Measurements from ENCODE around the gene THAP7. TPM values are rescaled to one million over a fixed set of nuclear protein-coding genes. Genes with fewer than 3 reads are reported as not detected.
"Not testable (repeated sequence)": the region's sequence is repeated elsewhere in the genome, so short reads cannot be mapped to it uniquely, and the experiment has no call there.

THAP7 gene, protein sequence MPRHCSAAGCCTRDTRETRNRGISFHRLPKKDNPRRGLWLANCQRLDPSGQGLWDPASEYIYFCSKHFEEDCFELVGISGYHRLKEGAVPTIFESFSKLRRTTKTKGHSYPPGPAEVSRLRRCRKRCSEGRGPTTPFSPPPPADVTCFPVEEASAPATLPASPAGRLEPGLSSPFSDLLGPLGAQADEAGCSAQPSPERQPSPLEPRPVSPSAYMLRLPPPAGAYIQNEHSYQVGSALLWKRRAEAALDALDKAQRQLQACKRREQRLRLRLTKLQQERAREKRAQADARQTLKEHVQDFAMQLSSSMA
- total RNA-seq = 19.4 TPM
- long read RNA-seq, transcript THAP7-208 (3 exons, 1,957 nt) = minor isoform, 7 of 40 reads
- long read RNA-seq, transcript THAP7-204 (2 exons, 1,809 nt) = major isoform, 22 of 40 reads
- long read RNA-seq, partial matches to known transcripts = 0 of 40 reads
- long read RNA-seq, other reads (novel, unspliced or antisense) = 4 of 40 reads

DNA sequence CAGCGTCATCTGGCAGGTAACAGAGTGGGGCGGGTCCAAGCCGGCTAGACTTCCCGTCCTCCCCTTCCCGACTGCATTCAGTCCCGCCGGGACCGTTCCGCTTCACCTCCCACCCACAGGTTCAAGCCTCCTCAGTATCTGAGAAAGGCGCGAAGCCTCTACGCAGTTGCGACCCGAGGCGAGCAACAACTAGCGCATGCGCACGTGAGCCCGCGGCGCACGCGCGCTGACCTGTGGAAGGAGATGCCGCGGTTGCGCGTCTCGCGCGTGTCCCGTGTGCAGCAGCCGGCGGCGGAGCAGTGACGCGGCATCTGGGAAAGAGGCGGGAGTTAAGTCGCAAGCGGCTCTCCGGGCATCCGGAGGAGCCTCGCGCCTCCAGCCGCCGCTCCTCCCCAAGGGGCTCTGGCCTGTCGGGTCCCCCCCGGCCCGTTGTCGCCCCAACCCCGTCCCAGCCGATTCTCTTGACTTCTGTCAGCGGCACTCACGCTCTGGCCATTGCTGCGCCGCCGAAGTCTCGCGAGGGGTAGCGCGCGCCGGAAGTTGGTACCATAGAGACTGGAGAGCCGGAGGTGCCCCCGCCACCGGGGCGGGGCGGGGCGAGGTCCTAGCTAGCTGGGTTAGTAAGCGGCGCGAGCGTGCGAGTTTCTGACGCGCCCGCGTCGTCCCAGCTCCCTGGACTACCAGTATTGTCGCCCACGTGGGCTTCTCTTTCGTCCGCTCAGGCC lies at the start of gene THAP7:
Gene THAP7, minus strand, starts transcription at position 518 of the 725 bp plus-strand sequence. Its CDS starts 207 bp downstream, at position 311.
- ATAC-seq (ENCODE audit: poor library complexity) (peak; percentile 97), DNase-seq (peak; percentile 99)
- intact Hi-C loops (cut with DNase I) = no loop called here

DNA sequence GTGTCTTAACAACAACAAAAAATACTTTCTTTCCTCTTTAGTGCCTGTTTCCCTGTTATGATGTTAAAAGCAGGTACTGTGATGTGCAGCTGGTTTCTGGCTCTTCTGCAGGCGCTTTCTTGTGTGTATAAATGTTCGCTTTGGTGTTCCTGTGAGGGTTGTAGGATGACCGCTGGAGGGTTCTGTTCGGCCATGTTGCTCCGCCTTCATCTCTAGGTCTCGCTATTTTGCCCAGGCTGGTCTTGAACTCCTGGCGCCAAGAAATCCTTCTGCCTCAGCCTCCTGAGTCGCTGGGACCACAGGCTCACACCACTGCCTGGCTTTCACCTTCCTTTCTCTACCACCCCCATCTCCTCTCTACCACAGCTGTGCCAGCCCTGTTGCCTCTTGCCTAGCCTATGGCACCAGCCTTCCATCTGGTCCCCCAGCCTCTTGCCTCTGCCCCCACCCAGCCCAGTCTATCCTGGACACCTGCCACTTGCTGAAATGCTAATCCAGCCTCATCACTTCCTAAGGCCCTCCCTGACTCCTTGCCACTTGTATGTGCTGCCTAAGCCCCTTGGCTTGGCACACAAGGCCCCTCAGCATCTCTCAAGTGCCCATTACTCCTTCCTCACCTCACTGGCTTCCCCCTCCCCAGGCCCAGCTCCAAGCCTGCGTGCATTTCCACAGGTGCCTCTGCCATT lies 49.4 kb upstream of the THAP7 start:
- no peak for ATAC-seq (ENCODE audit: poor library complexity)
- DNase-seq = no peak
- intact Hi-C loops (cut with DNase I) = no loop called here

DNA sequence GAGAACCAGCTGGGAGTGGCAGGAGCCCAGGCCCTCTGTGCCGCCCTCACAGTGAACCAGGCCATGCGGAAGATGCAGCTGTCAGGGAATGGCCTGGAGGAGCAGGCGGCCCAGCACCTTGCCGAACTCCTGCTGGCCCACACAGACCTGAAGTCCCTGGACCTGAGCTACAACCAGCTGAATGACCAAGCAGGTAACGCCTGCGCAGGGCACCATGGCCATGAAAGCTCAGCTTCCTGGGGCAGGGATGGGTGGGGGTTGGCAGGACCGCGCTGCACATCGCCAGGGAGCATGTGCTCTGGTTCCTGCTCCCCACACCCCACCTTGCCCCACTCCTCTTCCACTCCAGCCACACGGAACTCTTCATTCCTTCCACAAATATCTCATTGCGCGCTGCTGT lies 47.0 kb upstream of the THAP7 start:
- DNase-seq; ATAC-seq (ENCODE audit: poor library complexity); intact Hi-C loops (cut with DNase I): not testable (repeated sequence)

DNA sequence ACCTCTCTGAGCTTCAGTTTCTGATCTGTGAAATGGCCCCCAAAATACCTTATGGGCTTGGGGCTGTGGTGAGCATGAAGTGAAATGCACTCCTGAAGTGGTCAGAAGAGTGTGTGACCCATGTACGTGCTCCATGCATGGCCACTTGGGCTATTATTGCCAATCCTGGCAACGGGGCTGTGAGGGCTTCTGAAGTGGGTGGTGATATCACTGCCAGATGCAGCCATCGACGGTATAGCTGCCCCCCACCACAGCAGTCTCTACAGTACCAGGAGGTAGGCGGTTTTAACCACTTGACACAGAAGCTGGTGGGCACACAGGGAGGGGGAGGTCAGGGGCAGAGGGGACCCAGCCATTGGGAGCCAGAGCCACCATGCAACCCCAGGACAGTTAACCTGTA lies 46.5 kb upstream of the THAP7 start:
- intact Hi-C loops (cut with DNase I); ATAC-seq (ENCODE audit: poor library complexity); DNase-seq: not testable (repeated sequence)

DNA sequence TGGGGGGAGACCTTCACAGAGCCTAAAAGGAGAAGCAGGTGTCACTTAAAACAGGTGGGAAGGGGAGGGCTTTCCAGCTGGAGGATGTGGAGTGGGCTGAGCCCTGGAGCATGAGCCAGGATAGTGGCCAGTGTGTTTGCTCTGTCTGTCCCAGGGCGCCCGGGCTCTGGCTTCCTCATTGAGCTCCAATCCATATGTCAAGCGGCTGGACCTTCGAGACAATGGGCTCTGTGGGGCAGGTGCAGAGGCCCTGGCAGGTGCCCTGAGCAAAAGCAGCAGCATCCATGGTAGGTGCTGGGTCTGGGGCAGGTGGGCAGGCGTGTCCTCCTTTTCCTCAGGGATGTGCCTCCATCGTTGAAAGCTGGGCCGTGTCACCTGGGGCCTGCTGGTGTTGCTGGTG lies 45.8 kb upstream of the THAP7 start:
- intact Hi-C loops (cut with DNase I) = no loop called here
- ATAC-seq (ENCODE audit: poor library complexity) (no peak), DNase-seq (no peak)

DNA sequence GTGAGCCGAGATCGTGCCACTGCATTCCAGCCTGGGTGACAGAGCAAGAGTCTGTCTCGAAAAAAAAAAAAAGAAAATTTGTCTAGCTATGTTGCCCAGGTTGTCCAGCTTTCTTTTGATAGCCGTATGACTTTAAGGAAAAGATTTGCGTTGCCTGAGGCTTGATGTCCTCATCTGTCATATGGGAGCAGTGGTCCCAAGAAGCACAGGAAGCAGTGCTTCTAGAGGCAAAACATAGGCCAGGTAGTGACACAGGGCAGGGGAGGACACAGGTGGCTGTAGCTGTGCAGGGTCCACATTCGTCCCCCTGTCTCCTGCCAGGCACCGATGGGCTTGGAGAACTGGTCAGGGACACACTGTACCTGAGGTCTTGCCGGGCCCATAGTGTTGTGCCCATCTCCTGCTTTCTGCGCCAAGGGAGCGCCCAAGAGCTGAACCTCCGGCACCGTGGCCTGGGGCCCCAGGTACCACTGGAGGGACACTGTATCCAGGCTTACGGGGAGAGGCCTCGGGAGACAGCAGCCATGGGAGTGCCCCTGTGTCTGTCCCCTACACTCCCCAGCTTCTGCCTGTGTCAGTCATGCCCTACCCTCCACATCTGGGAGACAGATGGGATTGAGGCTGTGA lies 45.2 kb upstream of the THAP7 start:
- no peak for ATAC-seq (ENCODE audit: poor library complexity)
- intact Hi-C loops (cut with DNase I) = no loop called here
- DNase-seq = no peak

DNA sequence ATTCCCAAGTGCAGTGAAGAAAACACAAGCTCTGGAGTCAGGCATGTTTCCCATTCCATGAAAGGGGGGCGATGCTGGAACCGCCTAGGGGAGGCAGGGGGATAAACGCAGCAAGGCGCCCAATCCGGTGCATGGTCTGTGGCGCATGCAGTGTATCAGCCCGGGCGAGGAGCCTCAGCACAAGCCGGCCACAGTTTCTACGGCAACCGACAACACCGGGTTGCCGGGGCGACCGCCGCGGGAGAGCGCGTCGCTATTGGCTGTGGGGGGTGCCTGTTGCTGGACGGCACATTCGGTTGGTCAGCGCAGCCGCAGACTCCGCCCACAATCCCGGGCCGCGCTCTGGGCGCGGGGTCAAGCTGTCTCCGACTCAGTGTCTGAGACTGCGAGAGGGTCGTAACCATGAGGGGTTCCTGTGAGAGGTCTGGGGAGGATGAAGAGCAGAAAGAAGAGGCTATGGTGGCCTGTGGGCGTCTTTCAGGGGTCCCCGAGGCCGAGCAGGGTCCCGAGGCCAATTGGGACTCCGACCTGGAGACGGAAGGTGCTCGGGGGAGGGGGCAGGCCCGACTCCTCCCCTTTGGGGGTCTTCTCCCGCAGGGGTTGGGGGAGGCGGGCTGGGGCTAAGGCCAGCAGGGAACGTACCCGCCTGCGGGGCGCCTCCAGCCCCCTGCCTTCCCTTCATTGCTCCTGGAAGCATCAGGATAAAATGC lies 43.8 kb upstream of the THAP7 start, which contains the start of gene LRRC74B:
Gene LRRC74B, plus strand, starts transcription at position 362 of the 710 bp plus-strand sequence. Its CDS starts 41 bp downstream, at position 403.
- DNase-seq (peak; percentile 94), ATAC-seq (ENCODE audit: poor library complexity) (peak; percentile 98)
- intact Hi-C loops (cut with DNase I) = no loop called here

DNA sequence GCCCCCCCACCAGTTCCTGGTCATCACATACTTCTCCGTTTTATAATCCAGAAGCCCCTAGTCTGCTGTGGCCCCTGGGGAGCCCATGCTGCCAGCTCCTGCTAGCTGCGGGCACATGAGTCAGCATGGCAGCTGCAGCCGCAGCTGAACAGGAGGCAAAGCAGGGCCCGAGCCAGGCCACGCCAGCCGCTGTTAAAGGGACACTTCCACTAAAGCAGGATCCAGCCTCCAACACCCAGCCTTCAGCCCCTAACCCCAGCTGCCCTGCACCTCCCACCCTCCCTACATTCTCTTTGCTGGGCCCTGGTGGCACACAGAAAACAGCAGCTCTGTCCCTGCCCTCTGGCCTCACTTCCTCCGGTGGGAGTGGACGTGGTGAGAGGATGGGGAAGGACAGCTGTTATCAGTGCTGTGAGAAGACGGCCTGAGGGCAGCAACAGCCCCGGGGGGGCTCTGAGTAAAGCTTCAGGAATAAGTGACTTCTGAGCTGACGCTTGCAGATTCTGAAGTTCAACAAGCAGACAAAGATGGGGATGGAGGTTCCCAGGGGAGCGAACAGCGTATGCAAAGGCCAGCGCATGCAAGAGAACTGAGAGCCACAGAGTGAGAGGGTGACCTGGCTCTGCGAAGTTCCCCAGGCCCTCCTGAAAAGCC lies 43.1 kb upstream of the THAP7 start:
- intact Hi-C loops (cut with DNase I) = no loop called here
- ATAC-seq (ENCODE audit: poor library complexity) (peak; percentile 64), DNase-seq (no peak)

DNA sequence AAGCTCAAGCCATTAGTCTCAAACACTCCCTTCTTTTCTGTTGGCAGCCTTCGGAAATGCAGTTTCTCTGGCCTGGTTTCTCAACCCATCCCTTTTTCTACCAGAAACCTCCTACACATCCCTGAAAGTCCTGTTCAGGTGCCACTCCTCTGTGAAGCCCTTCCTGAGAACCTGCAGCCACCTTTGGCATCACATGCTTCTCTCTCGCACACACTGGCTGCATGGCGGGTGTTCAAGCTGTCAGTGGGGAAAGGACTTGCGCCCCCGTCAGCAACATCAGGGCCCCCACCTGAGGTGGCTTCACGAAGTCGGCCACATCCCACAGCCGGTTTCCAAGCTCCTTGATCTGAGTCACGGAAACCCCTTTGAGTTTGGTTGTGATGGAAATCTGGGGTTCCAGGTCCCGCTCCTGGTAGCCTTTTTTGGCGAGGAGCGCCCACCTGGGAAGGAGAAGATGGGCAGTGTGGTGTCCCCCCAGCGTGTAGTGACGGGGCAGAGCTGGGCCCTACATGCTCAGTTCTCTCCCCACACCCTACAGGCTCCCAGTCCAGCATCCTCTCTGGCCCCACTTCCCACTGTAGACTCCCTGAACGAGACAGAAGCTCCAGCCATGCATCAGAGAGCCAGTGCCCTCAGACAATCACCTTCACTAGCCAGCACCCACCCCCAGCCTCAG lies 42.1 kb upstream of the THAP7 start:
- DNase-seq (no peak), ATAC-seq (ENCODE audit: poor library complexity) (no peak)
- intact Hi-C loops (cut with DNase I) = no loop called here

DNA sequence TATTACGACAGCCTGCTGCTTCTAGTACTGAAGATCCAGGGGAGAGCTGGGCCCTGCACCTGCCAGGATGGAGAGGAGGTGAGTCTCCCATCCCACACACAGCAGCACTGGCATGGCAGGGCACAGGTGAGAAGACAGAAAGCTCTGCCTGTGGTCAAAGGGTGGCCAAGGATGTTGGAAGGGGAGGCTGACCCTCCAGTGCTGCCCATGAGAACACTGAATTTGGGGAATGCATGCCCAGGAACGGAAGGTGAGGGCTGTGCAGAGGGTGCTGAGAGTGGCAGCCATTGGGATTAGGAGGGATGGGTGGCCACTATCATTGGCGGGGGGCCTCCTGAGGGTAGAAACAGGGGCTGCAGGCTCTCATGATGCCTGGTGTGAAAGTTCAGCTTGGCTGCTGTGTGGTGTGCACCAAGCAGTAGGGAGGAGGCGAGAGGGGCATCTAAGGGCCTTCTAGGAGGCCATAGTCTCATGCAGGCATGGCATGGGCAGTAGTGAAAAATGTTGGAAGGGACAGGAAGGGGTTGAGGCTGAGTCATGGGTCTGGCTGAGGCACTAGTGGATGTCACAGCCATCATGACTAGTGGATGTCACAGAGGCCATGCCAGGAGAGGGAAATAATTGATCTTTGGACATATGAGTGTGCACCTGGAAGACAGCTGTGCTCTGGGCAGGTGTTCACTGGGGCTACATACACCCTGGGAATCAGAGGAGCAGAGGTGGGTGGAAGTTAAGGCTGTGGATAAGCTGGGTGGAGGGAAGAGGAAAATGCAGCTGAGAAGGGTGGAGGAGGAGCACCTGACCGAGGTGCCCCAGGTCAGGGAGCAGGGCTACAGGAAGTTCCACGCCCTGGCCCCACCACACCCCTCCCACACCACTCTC lies 41.3 kb upstream of the THAP7 start:
- ATAC-seq (ENCODE audit: poor library complexity) (no peak), DNase-seq (no peak)
- intact Hi-C loops (cut with DNase I) = no loop called here

DNA sequence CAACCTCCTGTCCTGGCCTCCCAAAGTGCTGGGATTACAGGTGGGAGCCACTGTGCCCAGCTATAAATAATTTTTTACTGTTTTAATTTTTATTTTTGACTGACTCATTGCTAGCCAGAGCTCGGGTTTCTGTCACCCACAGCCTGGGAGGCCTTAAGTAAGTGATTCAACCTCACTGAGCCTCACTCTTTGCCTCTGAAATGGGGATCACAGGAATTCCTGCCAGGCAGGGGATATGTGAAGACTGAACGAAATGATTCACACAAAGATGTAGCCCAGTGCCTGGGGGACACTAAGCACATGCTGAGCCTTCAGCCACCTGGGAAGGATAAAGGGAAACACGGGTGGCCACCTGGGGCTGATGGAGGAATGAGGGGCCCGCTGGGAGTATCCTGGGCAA lies 40.0 kb upstream of the THAP7 start:
- intact Hi-C loops (cut with DNase I) = no loop called here
- no peak for DNase-seq

DNA sequence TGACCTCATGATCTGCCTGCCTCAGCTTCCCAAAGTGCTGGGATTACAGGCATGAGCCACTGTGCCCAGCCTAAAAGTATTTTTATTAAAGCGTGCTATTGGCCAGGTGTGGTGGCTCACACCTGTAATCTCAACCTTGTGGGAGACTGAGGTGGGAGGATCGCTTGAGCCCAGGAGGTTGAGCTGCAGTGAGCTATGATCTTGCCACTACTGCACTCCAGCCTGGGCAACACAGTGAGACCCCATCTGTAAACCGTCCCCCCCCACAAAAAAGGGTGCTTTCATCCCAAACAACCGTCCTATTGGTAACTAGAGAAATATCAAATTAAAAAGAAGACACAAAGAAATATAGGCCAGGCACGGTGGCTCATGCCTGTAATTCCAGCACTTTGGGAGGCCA lies 37.2 kb upstream of the THAP7 start:
- ATAC-seq (ENCODE audit: poor library complexity); DNase-seq; intact Hi-C loops (cut with DNase I): not testable (repeated sequence)

More for the DNA sequence above, 40.0 kb upstream of the THAP7 start:
- no peak for ATAC-seq (ENCODE audit: poor library complexity)

DNA sequence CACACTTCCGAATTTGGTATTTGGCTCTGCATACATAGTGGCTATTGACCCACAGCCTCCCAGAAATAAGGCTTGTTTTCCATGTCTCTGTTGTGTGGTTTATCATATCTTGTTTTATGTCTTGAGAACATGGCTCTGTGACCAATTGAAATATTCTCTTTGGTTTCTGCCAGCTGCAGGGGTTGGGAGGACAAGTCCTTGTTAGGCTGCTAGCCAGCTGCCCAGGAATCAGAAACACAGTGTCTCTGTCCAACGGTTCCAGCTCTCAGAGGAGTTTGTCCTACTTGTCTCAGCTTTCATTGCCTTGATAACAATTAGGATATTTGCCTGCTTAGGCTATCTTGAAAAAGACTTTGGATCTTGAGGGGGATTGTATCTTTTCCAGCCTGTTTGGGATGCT lies 36.5 kb upstream of the THAP7 start:
- peak; percentile 85 for ATAC-seq (ENCODE audit: poor library complexity)
- intact Hi-C loops (cut with DNase I) = no loop called here
- no peak for DNase-seq

DNA sequence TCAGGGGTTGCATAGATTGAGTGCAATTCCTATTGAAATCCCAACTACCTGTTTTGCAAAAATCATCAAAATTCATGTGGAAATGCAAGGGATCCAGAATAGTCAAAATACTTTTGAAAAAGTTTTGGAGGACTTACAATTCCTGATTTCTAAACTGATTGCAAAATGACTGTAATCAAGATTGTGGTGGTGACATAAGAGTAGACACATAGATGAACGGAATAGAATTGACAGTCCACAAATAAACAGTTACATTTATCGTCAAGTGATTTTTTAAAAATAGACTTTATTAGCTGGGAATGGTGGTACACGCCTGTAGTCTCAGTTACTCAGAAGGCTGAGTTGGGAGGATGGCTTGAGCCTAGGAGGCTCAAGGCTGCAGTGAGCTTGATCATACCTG lies 33.1 kb upstream of the THAP7 start:
- ATAC-seq (ENCODE audit: poor library complexity) (no peak), DNase-seq (no peak)
- intact Hi-C loops (cut with DNase I) = no loop called here

DNA sequence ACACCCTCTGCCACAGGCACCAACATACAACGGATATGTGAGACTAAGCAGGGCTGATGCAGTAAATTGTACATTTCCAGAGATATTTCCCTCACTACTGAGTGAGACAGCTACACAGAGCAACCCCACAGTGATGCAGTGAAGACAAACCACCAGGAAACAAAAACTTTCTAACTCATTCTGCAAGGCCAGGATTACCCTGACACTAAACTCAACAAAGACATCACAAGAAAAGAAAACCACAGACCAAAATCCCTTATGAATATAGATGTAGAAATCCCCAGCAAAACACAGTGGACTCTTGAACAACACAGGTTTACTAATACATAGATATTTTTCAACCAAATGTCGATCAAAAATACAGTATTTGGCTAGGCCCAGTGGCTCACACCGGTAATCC lies 32.0 kb upstream of the THAP7 start:
- no peak for DNase-seq
- intact Hi-C loops (cut with DNase I) = no loop called here
- no peak for ATAC-seq (ENCODE audit: poor library complexity)
